ENCODE results near the gene GAB1. TPM values are rescaled to one million over a fixed set of nuclear protein-coding genes. Genes with fewer than 3 reads are reported as not detected.

GAB1 gene
- total RNA-seq, 5 donors from 2014 or later (not counting 1 experiment from before 2014, with no cell fraction given), result 0.20 to 1.7 (median 0.96) TPM

DNA sequence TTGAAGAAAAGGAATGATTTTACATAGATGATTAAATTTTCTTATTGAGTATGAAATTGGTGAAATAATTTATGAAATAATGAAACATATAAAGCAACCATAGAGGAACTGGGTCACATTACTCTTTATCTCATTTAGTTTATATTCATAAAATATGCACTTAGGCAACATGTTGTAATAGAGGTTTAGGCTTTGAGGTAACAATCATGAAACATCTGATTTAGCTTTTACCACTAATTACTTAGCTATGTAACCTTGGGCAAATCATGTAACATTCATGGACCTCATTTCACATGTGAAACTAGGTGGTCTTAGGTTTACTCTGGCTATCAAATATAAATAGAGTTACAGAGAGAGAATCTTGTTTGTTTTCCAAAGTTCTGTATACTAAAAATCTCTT, 122.3 kb downstream of the GAB1 start:
- no peaks in the 10 kb centered on the region for H3K4me1 Mint-ChIP-seq
- ChIA-PET CTCF (no interaction called here), POLR2A (no interaction called here)
- no peak overlapping the region for H3K27ac Mint-ChIP-seq
- H3K27ac ChIP-seq (ENCODE audit: low read length), result no peak overlapping the region
- no peak overlapping the region for H3K4me3 ChIP-seq (ENCODE audit: control insufficient read depth in 1 of 2, extremely low read depth in 1 of 2, low read length in 1 of 2)
- no peaks in the 10 kb centered on the region for H3K36me3 Mint-ChIP-seq
- H3K4me1 ChIP-seq (ENCODE audit: control insufficient read depth in 1 of 2, extremely low read depth in 1 of 2, insufficient read depth in 2 of 2, low read length in 2 of 2), result no peaks in the 10 kb centered on the region
- no peaks in the 10 kb centered on the region for H3K9me3 ChIP-seq
- no peak overlapping the region for H3K4me3 Mint-ChIP-seq
- H3K36me3 ChIP-seq (ENCODE audit: control insufficient read depth in 2 of 2, extremely low read depth in 1 of 2, insufficient read depth in 1 of 2, low read length in 1 of 2), result no peaks in the 10 kb centered on the region
- H3K9me3 Mint-ChIP-seq, result no peaks in the 10 kb centered on the region
- H3K27me3 Mint-ChIP-seq, result peaks cover 0 to 2% of the 10 kb centered on the region in 2 donors
- peaks cover 0 to 2% of the 10 kb centered on the region in 2 experiments for H3K27me3 ChIP-seq (replicated peaks in 1 of 2; ENCODE audit: control insufficient read depth in 2 of 2, extremely low read depth in 1 of 2, insufficient read depth in 2 of 2, low read length in 1 of 2)
- ATAC-seq (replicated peaks in 1 of 4), result no peak
- DNase-seq, result no peak

DNA sequence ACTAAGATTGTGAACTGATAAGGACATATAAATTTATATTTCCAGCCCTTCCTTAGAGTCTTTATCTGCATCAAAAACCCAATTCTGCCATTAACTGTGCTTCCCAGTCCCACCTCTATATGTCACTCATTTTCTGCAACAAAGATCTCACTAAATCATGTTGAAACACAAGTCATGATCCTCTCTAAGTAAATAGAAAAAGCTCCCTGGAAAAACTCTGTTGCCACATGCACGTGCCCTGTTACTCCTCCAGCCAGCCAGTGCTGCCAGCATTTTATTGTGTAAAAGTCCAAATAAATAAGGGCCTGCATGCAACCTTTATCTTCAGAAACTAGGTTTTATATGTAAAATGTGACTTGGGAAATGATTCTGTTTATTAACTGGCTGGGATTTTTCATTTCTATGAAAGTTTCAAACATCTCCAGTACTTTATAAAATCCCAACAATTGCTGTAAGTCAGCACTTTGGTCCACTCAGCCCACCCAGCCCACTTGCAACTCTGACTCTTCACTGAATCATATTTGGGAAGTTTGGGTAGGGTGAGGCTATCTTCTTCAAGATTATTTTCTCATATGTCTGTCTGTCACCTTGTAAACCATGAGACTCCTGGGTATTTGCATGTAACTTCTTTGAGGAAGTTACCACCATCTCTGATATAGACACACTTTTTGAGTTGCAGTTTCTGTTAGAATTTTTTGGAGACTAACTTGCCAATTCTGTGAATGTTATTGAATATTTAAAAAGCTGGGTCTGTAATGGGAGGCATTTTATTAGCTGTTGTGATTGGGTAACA, 136.9 kb downstream of the GAB1 start:
- ChIA-PET POLR2A (no interaction called here), CTCF (no interaction called here)
- Histone ChIP-seq H3K4me3 (ENCODE audit: control insufficient read depth in 1 of 2, extremely low read depth in 1 of 2, low read length in 1 of 2) (no peak overlapping the region), H3K27me3 (replicated peaks in 1 of 2; ENCODE audit: control insufficient read depth in 2 of 2, extremely low read depth in 1 of 2, insufficient read depth in 2 of 2, low read length in 1 of 2) (peaks cover 0 to 2% of the 10 kb centered on the region in 2 experiments), H3K27ac (ENCODE audit: low read length) (no peak overlapping the region), H3K9me3 (no peaks in the 10 kb centered on the region), H3K4me1 (ENCODE audit: control insufficient read depth in 1 of 2, extremely low read depth in 1 of 2, insufficient read depth in 2 of 2, low read length in 2 of 2) (no peaks in the 10 kb centered on the region), H3K36me3 (ENCODE audit: control insufficient read depth in 2 of 2, extremely low read depth in 1 of 2, insufficient read depth in 1 of 2, low read length in 1 of 2) (no peaks in the 10 kb centered on the region)
- Mint-ChIP-seq H3K36me3 (no peaks in the 10 kb centered on the region), H3K9me3 (no peaks in the 10 kb centered on the region), H3K4me1 (peaks cover 0 to 3% (median 0%) of the 10 kb centered on the region in 3 donors), H3K27me3 (peaks cover 5 to 6% of the 10 kb centered on the region in 2 donors), H3K4me3 (no peak overlapping the region), H3K27ac (no peak overlapping the region)
- no peak for ATAC-seq (replicated peaks in 1 of 4)
- 17% methylated on average over 1 of the region's 1 CpG for WGBS (ENCODE audit: insufficient coverage)
- DNase-seq, result no peak

DNA sequence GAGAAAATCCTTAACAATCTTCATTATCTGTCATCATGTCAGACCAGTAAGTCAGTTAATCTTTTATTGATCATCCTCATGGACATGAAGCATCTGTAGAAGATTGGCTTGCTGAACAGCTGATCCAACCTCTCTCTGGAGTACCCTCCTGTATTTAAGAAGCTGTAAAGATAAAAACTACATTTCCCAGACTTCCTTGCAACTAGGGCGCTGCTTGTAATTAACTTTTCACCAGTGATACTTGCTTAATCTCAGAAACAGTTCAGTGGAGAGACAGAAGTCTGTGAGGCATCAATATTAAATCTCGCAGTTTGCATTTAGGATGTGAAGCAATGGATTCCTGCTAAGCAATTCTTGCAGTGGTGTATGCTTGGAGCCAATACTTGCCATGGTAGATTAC, 140.8 kb downstream of the GAB1 start:
- Mint-ChIP-seq H3K4me1 (peaks cover 0 to 3% (median 0%) of the 10 kb centered on the region in 3 donors), H3K4me3 (no peak overlapping the region), H3K36me3 (no peaks in the 10 kb centered on the region), H3K9me3 (no peaks in the 10 kb centered on the region), H3K27me3 (peaks cover 0 to 2% of the 10 kb centered on the region in 2 donors), H3K27ac (no peak overlapping the region)
- CTCF ChIA-PET, result no interaction called here
- Histone ChIP-seq H3K4me1 (ENCODE audit: control insufficient read depth in 1 of 2, extremely low read depth in 1 of 2, insufficient read depth in 2 of 2, low read length in 2 of 2) (no peaks in the 10 kb centered on the region), H3K36me3 (ENCODE audit: control insufficient read depth in 2 of 2, extremely low read depth in 1 of 2, insufficient read depth in 1 of 2, low read length in 1 of 2) (no peaks in the 10 kb centered on the region), H3K27ac (ENCODE audit: low read length) (no peak overlapping the region), H3K4me3 (ENCODE audit: control insufficient read depth in 1 of 2, extremely low read depth in 1 of 2, low read length in 1 of 2) (no peak overlapping the region), H3K27me3 (replicated peaks in 1 of 2; ENCODE audit: control insufficient read depth in 2 of 2, extremely low read depth in 1 of 2, insufficient read depth in 2 of 2, low read length in 1 of 2) (no peaks in the 10 kb centered on the region), H3K9me3 (no peaks in the 10 kb centered on the region)
- no peak for DNase-seq
- WGBS (ENCODE audit: insufficient coverage), result 80% methylated on average over 1 of the region's 2 CpGs
- ATAC-seq (replicated peaks in 1 of 4), result no peak
- POLR2A ChIA-PET, result no interaction called here

DNA sequence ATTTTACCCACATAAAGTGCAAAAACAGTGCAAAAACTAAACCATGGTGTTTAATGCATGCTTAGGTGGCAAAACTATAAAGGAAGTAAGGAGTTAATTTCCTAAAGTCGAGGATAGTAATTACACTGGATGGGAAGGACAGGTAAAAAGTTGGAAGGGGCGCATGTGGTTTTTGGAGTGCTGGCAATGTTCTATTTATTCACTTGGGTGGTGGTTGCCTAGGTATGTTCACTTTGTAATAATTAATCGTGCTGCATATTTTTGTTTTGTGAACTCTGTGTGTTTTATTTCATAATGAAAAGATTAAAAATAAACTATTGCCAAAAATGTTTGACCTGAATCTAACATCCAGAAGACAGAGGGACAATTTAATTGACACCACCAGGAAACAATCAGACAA, 144.7 kb downstream of the GAB1 start:
- no peaks in the 10 kb centered on the region for H3K9me3 Mint-ChIP-seq

GRCh38 chr4:143482840-143483239, 146.2 kb downstream of the GAB1 start:
- Mint-ChIP-seq H3K4me1 (no peaks in the 10 kb centered on the region), H3K9me3 (no peaks in the 10 kb centered on the region), H3K36me3 (no peaks in the 10 kb centered on the region), H3K27ac (no peak overlapping the region), H3K27me3 (peaks cover 6 to 16% of the 10 kb centered on the region in 2 donors), H3K4me3 (no peak overlapping the region)
- no peak for ATAC-seq (replicated peaks in 1 of 4)
- no peak overlapping the region for H3K27ac ChIP-seq (ENCODE audit: low read length)
- CTCF ChIA-PET, result no interaction called here
- H3K9me3 ChIP-seq, result no peaks in the 10 kb centered on the region
- no peaks in the 10 kb centered on the region for H3K4me1 ChIP-seq (ENCODE audit: control insufficient read depth in 1 of 2, extremely low read depth in 1 of 2, insufficient read depth in 2 of 2, low read length in 2 of 2)
- peak in 1 of 35 experiments; percentile 20 for DNase-seq
- no peak overlapping the region for H3K4me3 ChIP-seq (ENCODE audit: control insufficient read depth in 1 of 2, extremely low read depth in 1 of 2, low read length in 1 of 2)
- H3K36me3 ChIP-seq (ENCODE audit: control insufficient read depth in 2 of 2, extremely low read depth in 1 of 2, insufficient read depth in 1 of 2, low read length in 1 of 2), result no peaks in the 10 kb centered on the region
- no CpG with 5 or more reads among the region's 1 CpG for WGBS (ENCODE audit: insufficient coverage)
- H3K27me3 ChIP-seq (replicated peaks in 1 of 2; ENCODE audit: control insufficient read depth in 2 of 2, extremely low read depth in 1 of 2, insufficient read depth in 2 of 2, low read length in 1 of 2), result peaks cover 0 to 11% of the 10 kb centered on the region in 2 experiments
- POLR2A ChIA-PET, result no interaction called here

More for the DNA sequence above, 144.7 kb downstream of the GAB1 start:
- H3K4me1 ChIP-seq (ENCODE audit: control insufficient read depth in 1 of 2, extremely low read depth in 1 of 2, insufficient read depth in 2 of 2, low read length in 2 of 2), result no peaks in the 10 kb centered on the region
- Mint-ChIP-seq H3K4me3 (no peak overlapping the region), H3K27me3 (peaks cover 6 to 16% of the 10 kb centered on the region in 2 donors), H3K27ac (no peak overlapping the region), H3K4me1 (no peaks in the 10 kb centered on the region), H3K36me3 (no peaks in the 10 kb centered on the region)
- DNase-seq, result no peak
- POLR2A ChIA-PET, result no interaction called here
- no peak overlapping the region for H3K27ac ChIP-seq (ENCODE audit: low read length)
- ATAC-seq (replicated peaks in 1 of 4), result no peak
- 83% methylated on average over 2 of the region's 3 CpGs for WGBS (ENCODE audit: insufficient coverage)
- CTCF ChIA-PET, result no interaction called here
- peaks cover 0 to 10% of the 10 kb centered on the region in 2 experiments for H3K27me3 ChIP-seq (replicated peaks in 1 of 2; ENCODE audit: control insufficient read depth in 2 of 2, extremely low read depth in 1 of 2, insufficient read depth in 2 of 2, low read length in 1 of 2)
- H3K36me3 ChIP-seq (ENCODE audit: control insufficient read depth in 2 of 2, extremely low read depth in 1 of 2, insufficient read depth in 1 of 2, low read length in 1 of 2), result no peaks in the 10 kb centered on the region
- H3K9me3 ChIP-seq, result no peaks in the 10 kb centered on the region
- H3K4me3 ChIP-seq (ENCODE audit: control insufficient read depth in 1 of 2, extremely low read depth in 1 of 2, low read length in 1 of 2), result no peak overlapping the region

DNA sequence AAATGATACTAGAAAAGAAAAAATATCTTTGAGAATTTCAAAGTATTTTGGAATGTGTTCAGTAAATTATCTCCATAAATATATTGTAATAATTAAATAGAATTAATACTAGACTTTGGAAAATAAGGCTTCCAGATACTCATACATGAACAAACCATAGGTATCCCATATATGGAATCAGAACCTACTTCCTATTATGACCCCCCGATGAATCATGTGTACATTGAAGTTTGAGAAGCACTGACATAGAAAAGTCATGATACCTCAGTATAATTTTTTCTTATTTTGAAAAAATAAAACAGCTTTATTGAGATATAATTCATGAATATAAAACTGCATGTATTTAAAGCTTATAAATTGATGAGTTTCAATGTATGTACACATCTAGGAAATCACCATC, 149.6 kb downstream of the GAB1 start:
- CTCF ChIA-PET, result interaction anchor here in 1 of 2 donors (0.5 kb wide), 1 partner anchor 864 kb away, joined by 3 read pairs; no protein-coding TSS in a partner anchor
- Mint-ChIP-seq H3K4me3 (no peak overlapping the region), H3K9me3 (no peaks in the 10 kb centered on the region), H3K4me1 (no peaks in the 10 kb centered on the region), H3K36me3 (no peaks in the 10 kb centered on the region), H3K27me3 (peaks cover 6 to 20% of the 10 kb centered on the region in 2 donors), H3K27ac (no peak overlapping the region)
- no CpG with 5 or more reads among the region's 1 CpG for WGBS (ENCODE audit: insufficient coverage)
- no peak for ATAC-seq (replicated peaks in 1 of 4)
- POLR2A ChIA-PET, result no interaction called here
- H3K4me3 ChIP-seq (ENCODE audit: control insufficient read depth in 1 of 2, extremely low read depth in 1 of 2, low read length in 1 of 2), result no peak overlapping the region
- DNase-seq, result no peak
- no peak overlapping the region for H3K27ac ChIP-seq (ENCODE audit: low read length)
- no peaks in the 10 kb centered on the region for H3K4me1 ChIP-seq (ENCODE audit: control insufficient read depth in 1 of 2, extremely low read depth in 1 of 2, insufficient read depth in 2 of 2, low read length in 2 of 2)
- no peaks in the 10 kb centered on the region for H3K9me3 ChIP-seq
- no peaks in the 10 kb centered on the region for H3K36me3 ChIP-seq (ENCODE audit: control insufficient read depth in 2 of 2, extremely low read depth in 1 of 2, insufficient read depth in 1 of 2, low read length in 1 of 2)
- H3K27me3 ChIP-seq (replicated peaks in 1 of 2; ENCODE audit: control insufficient read depth in 2 of 2, extremely low read depth in 1 of 2, insufficient read depth in 2 of 2, low read length in 1 of 2), result peaks cover 0 to 23% of the 10 kb centered on the region in 2 experiments
